HCT116 (cell line): ENCODE measurements around the gene PTPN18.

ENCODE experiments used
- CEBPB ChIP-seq: IDR thresholded peaks from 2 replicates; pipeline ENCODE4 v1.6.1; 2012; ENCODE audit warnings: low read depth
- EZH2 ChIP-seq: fragments of 200-600 bp; sonication (generic); IDR thresholded peaks from 2 replicates; pipeline ENCODE4 v1.6.1; 2017; ENCODE audit warnings: antibody characterized with exemption, mixed run types
- FOSL1 ChIP-seq: IDR thresholded peaks from 2 replicates; pipeline ENCODE4 v1.6.1; 2012; ENCODE audit warnings: low read depth
- POLR2A ChIP-seq: IDR thresholded peaks from 2 replicates; pipeline ENCODE4 v1.7.0; 2011; ENCODE audit warnings: borderline replicate concordance; ENCODE audit not compliant: insufficient read depth, insufficient read length; ENCODE audit errors: extremely low read depth
- POLR2AphosphoS5 ChIP-seq: IDR thresholded peaks from 2 replicates; pipeline ENCODE4 v1.6.1; 2011; ENCODE audit warnings: mild to moderate bottlenecking, low read depth, low read length, moderate library complexity
- RAD21 ChIP-seq: IDR thresholded peaks from 2 replicates; pipeline ENCODE4 v1.6.1; 2012; ENCODE audit warnings: low read depth, mild to moderate bottlenecking
- SRF ChIP-seq: IDR thresholded peaks from 2 replicates; pipeline ENCODE4 v1.6.1; 2012; ENCODE audit warnings: low read depth
- TCF7L2 ChIP-seq: IDR thresholded peaks from 2 replicates; pipeline ENCODE4 v1.7.0; 2011; ENCODE audit warnings: borderline replicate concordance, inconsistent platforms; ENCODE audit not compliant: insufficient read depth, insufficient read length; ENCODE audit errors: extremely low read depth
- YY1 ChIP-seq: IDR thresholded peaks from 2 replicates; pipeline ENCODE4 v1.6.1; 2011; ENCODE audit warnings: low read length, low read depth, moderate library complexity, mild to moderate bottlenecking; ENCODE audit not compliant: insufficient replicate concordance; ENCODE audit errors: extremely low read depth
- TF ChIP-seq, protein P1 (sequence below), 3 experiments: fragments of 200-600 bp in 1 of 3; sonication (generic) in 1 of 3; IDR thresholded peaks in 2 of 3; conservative IDR thresholded peaks in 1 of 3; 2 replicates each; pipeline ENCODE4 v1.5.1; 2012 to 2017; ENCODE audit warnings: low read depth in 2 of 3, low read length in 2 of 3, antibody characterized with exemption in 1 of 3, borderline replicate concordance in 1 of 3, control low read depth in 1 of 3, mild to moderate bottlenecking in 1 of 3, mixed read lengths in 1 of 3, mixed run types in 1 of 3, moderate library complexity in 1 of 3; ENCODE audit not compliant: insufficient read depth in 1 of 3

GRCh38 chr2:130336150-130336876 lies 19.5 kb upstream of the PTPN18 start:
- no peak for TF ChIP-seq SRF
- TF ChIP-seq, protein P1, sequence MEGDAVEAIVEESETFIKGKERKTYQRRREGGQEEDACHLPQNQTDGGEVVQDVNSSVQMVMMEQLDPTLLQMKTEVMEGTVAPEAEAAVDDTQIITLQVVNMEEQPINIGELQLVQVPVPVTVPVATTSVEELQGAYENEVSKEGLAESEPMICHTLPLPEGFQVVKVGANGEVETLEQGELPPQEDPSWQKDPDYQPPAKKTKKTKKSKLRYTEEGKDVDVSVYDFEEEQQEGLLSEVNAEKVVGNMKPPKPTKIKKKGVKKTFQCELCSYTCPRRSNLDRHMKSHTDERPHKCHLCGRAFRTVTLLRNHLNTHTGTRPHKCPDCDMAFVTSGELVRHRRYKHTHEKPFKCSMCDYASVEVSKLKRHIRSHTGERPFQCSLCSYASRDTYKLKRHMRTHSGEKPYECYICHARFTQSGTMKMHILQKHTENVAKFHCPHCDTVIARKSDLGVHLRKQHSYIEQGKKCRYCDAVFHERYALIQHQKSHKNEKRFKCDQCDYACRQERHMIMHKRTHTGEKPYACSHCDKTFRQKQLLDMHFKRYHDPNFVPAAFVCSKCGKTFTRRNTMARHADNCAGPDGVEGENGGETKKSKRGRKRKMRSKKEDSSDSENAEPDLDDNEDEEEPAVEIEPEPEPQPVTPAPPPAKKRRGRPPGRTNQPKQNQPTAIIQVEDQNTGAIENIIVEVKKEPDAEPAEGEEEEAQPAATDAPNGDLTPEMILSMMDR (IDR thresholded peaks at IDR 0.05 in 2 of 3, conservative IDR thresholded peaks at IDR 0.05 in 1 of 3; ENCODE audit: borderline replicate concordance in 1 of 3, insufficient read depth in 1 of 3, low read depth in 2 of 3, low read length in 2 of 3): no peak
- no peak for TF ChIP-seq POLR2A
- no peak for TF ChIP-seq TCF7L2
- no peak for TF ChIP-seq POLR2AphosphoS5
- TF ChIP-seq FOSL1: no peak
- no peak for TF ChIP-seq CEBPB
- no peak for TF ChIP-seq EZH2
- TF ChIP-seq YY1: no peak
- TF ChIP-seq RAD21: no peak
